Melanocyte of skin (primary cell): Measurements from ENCODE around the gene DGKI. TPM values are rescaled to one million over a fixed set of nuclear protein-coding genes. Genes with fewer than 3 reads are reported as not detected.

Experiments
- small RNA-seq, 2 donors: library from RNA; depleted of rRNA; stranded (forward); fragments of <200 nt; gene quantifications; one replicate each; pipeline ENCODE3, GENCODE V24; 2012
- total RNA-seq, 2 donors: library from RNA; depleted of rRNA; stranded (reverse); fragments of >200 nt; gene quantifications; 2 replicates each; pipeline ENCODE4 v1.2.3, GENCODE V29; 2012

The DGKI gene
- total RNA-seq = under 1 TPM; 0.33 to 0.34 TPM

GRCh38 chr7:137846827-137847567 lies at the start of gene DGKI:
TSS of gene DGKI (minus strand) at chr7:137846974.

GRCh38 chr7:137343281-137343841 lies 503.4 kb downstream of the DGKI start, which contains the start of gene PTN:
TSS of gene PTN (minus strand) at chr7:137343733. CDS start at chr7:137254973, 88,760 bp downstream.

Small RNAs within 50 kb of the gene (small RNA-seq; reads per million reads assigned to genes)
- 2.5 to 11.5 reads per million in 2 donors for gene AC090498.1

Other genes starting within 250 kb of the DGKI start
- gene CREB3L2, start 155.1 kb upstream of the DGKI start, total RNA-seq = 10 to 100 TPM; 16.9 to 23.6 TPM
- not detected for gene AKR1D1, start 229.5 kb upstream of the DGKI start, total RNA-seq